ENCODE measurements around the gene MYLK.
A peak's percentile ranks its signal among the peaks of the same experiment; 100 is the strongest.
"Not testable (repeated sequence)": the region's sequence is repeated elsewhere in the genome, so short reads cannot be mapped to it uniquely, and the experiment has no call there.

Gene MYLK

GRCh38 chr3:123739106-123739505 lies 145.0 kb downstream of the MYLK start:
- DNase-seq (ENCODE audit: low read depth): no peak
- no peak for TF ChIP-seq CTCF (conservative IDR thresholded peaks at IDR 0.05; ENCODE audit: control insufficient read depth, insufficient read depth, low read depth, low read length)
- H3K4me3 ChIP-seq (ENCODE audit: control insufficient read depth, low read depth, low read length): no peak overlapping the region

GRCh38 chr3:123738522-123738921 lies 145.6 kb downstream of the MYLK start:
- not testable (repeated sequence) for H3K4me3 ChIP-seq (ENCODE audit: control insufficient read depth, low read depth, low read length); DNase-seq (ENCODE audit: low read depth)

- no peak for DNase-seq (ENCODE audit: low read depth)
- no peak for TF ChIP-seq CTCF (conservative IDR thresholded peaks at IDR 0.05; ENCODE audit: control insufficient read depth, insufficient read depth, low read depth, low read length)
- H3K4me3 ChIP-seq (ENCODE audit: control insufficient read depth, low read depth, low read length): no peak overlapping the region
Observed at GRCh38 chr3:123737168-123737567, 147.0 kb downstream of the MYLK start.

- H3K4me3 ChIP-seq (ENCODE audit: control insufficient read depth, low read depth, low read length): no peak overlapping the region
Observed at GRCh38 chr3:123735456-123735855, 148.7 kb downstream of the MYLK start.

GRCh38 chr3:123734527-123734902 lies 149.6 kb downstream of the MYLK start:
- no peak for TF ChIP-seq CTCF (conservative IDR thresholded peaks at IDR 0.05; ENCODE audit: control insufficient read depth, insufficient read depth, low read depth, low read length)
- DNase-seq (ENCODE audit: low read depth): no peak
- H3K4me3 ChIP-seq (ENCODE audit: control insufficient read depth, low read depth, low read length): no peak overlapping the region

More at GRCh38 chr3:123735456-123735855, 148.7 kb downstream of the MYLK start:
- DNase-seq (ENCODE audit: low read depth): no peak
- no peak for TF ChIP-seq CTCF (conservative IDR thresholded peaks at IDR 0.05; ENCODE audit: control insufficient read depth, insufficient read depth, low read depth, low read length)

- DNase-seq (ENCODE audit: low read depth): peak; percentile 93
- no peak for TF ChIP-seq CTCF (conservative IDR thresholded peaks at IDR 0.05; ENCODE audit: control insufficient read depth, insufficient read depth, low read depth, low read length)
Observed at GRCh38 chr3:123733805-123734526, 150.2 kb downstream of the MYLK start.

GRCh38 chr3:123733341-123733740 lies 150.8 kb downstream of the MYLK start:
- no peak for TF ChIP-seq CTCF (conservative IDR thresholded peaks at IDR 0.05; ENCODE audit: control insufficient read depth, insufficient read depth, low read depth, low read length)
- no peak for DNase-seq (ENCODE audit: low read depth)
- no peak overlapping the region for H3K4me3 ChIP-seq (ENCODE audit: control insufficient read depth, low read depth, low read length)

More at GRCh38 chr3:123733805-123734526, 150.2 kb downstream of the MYLK start:
- H3K4me3 ChIP-seq (ENCODE audit: control insufficient read depth, low read depth, low read length): no peak overlapping the region

Data from fibroblast of mammary gland (primary cell).